Measurements from ENCODE around the gene SPOUT1.
"Not testable (repeated sequence)": the region's sequence is repeated elsewhere in the genome, so short reads cannot be mapped to it uniquely, and the experiment has no call there.

The SPOUT1 gene, protein sequence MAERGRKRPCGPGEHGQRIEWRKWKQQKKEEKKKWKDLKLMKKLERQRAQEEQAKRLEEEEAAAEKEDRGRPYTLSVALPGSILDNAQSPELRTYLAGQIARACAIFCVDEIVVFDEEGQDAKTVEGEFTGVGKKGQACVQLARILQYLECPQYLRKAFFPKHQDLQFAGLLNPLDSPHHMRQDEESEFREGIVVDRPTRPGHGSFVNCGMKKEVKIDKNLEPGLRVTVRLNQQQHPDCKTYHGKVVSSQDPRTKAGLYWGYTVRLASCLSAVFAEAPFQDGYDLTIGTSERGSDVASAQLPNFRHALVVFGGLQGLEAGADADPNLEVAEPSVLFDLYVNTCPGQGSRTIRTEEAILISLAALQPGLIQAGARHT

DNA sequence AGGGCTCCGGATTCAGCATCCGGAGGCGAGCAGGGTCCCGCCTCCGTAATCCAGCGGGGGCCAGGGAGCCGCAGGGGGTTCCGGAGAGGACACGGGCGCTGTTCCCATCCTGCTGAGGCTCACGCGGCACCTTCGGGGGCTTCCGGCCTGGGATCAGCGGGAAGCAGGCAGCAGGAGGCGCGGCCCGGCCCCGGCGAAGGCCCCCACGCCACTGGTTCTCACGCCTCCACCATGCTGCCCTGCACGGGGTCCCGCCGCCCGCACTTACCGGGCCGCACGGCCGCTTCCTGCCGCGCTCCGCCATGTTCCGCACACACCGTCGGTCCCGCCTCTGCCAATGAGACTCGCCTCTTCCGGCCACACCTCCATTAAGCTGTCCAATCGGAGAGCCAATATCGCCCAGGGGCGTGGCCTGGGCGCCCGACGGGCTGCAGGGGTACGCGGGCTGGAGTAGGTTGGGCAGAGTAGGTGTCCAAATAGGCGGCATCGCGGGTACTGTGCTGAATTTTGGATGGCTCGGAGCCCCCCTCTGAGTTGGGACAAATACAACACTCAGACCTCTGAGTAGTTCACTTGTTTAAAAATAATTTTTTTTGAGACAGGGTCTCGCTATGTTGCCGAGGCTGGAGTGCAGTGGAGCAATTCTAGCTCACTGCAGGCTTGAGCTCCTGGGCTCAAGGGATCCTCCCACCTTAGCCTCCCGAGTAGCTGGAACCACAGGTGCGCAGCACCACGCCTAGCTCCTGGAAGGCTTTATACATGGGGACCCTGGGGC lies at the start of gene SPOUT1:
TSS of gene SPOUT1 (minus strand) at position 318 of the 775 bp plus-strand sequence. CDS start at position 304, 14 bp downstream.
- H3K4me3 ChIP-seq, result peak within 1 kb of the TSS; percentile 73 to 98 (median 91)

DNA sequence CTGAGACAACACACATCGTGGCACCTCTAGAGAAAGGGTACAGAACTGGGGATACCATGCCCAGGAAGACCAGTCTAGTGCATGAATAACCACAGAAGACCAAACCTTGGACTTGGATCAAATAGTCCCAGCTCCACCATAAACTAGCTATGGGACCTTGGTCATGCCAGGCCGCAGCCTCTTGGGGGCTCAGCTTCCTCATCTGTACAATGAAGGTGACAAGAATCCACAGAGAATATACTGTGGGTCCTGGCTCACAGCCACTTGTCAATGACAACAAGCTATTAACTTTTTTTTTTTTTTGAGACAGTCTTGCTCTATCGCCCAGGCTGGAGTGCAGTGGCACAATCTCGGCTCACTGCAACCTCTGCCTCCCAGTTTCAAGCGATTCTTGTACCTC lies 48.3 kb upstream of the SPOUT1 start:
- Histone ChIP-seq H3K27ac (no peak overlapping the region), H3K4me3 (no peak overlapping the region)

More for the DNA sequence above, at the start of gene SPOUT1:
- H3K27ac ChIP-seq, result peak within 1 kb of the TSS; percentile 16 to 96 (median 87)

DNA sequence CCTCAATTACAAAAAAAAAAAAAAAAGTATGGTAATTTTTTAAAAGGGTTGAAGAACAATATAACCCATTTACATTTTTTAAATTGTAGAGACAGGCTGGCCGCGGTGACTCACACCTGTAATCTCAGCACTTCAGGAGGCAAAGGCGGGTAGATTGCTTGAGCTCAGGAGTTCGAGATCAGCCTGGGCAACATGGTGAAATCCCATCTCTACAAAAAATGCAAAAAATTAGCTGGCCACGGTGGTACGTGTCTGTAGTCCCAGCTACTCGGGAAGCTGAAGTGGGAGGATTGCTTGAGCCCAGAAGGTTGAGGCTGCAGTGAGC lies 41.3 kb upstream of the SPOUT1 start:
- not testable (repeated sequence) for H3K4me3 ChIP-seq, H3K27ac ChIP-seq

DNA sequence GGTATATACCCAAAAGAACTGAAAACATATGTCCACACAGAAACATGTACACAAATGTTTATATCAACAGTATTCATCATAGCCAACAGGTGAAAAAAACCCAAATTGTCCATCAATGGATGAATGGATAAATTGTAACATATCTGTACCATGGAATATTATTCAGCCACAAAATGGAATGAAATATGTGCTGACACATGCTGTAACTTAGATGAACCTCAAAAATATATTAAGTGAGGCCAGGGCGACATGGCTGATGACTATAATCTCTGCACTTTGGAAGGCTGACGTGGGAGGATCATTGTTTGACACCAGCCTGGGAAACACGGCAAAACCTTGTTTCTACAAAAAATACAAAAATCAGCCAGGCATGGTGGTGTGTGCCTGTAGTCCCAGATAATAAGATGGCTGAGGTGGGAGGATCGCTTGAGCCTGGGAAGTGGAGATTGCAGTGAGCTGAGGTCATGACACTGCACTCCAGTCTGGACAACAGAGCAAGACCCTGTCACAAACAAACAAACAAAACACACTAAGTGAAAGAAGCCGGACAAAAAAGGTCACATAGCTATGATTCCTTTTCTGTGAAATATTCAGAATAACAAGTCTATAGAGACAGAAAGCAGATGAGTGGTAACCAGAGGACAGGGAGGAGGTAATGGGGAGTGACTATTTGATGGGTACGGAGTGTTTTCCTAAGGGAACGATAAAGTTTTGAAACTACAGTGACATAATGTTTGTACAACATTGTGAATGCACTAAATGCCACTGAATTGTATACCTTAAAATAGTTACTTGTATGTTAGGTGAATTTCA lies 40.7 kb upstream of the SPOUT1 start:
- Histone ChIP-seq H3K4me3 (no peak overlapping the region), H3K27ac (no peak overlapping the region)

DNA sequence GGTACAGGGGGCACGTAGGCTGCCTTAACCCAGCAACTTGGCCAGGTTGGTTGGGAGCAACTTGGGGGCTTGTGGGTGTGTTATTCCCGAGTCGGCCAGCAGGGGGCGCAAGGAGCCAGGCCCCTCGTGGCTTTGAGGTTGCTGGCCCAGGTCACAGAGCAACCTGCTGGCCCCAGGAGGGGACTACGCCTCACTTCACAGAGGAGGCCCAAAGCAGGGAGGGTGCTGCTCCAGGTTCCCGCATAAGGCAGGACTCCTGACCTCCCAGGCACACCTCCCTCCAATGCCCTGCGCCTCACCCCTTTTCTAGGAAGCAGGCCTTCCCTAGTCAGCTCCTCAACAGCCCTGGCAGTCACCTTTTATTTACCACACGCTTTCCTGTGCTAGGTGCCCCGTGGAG lies 34.1 kb upstream of the SPOUT1 start:
- Histone ChIP-seq H3K4me3 (no peak overlapping the region), H3K27ac (no peak overlapping the region)

DNA sequence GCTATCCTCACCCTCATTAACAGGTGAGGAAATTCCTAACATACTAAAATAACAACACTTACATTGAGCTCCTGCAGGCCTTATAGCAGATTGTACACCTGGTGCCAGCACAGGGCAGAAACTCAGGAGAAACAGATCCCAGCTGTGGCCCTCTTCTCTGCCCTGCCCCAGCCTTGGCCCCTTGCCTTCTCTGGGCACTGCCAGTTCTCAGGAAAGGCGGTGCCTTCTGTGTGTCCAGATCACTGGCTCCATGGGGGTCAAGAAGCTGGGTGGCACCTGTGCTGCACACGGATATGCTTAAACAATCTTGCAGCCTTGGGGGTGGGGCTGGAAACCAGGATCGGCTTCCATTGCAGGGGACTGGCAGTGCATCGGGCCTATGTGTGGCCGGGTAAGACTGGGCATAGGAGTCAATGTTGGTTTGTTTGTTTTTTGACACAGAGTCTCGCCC lies 32.8 kb upstream of the SPOUT1 start:
- H3K27ac ChIP-seq, result peak overlapping the region in 1 of 21 experiments; percentile 3
- H3K4me3 ChIP-seq, result no peak overlapping the region

DNA sequence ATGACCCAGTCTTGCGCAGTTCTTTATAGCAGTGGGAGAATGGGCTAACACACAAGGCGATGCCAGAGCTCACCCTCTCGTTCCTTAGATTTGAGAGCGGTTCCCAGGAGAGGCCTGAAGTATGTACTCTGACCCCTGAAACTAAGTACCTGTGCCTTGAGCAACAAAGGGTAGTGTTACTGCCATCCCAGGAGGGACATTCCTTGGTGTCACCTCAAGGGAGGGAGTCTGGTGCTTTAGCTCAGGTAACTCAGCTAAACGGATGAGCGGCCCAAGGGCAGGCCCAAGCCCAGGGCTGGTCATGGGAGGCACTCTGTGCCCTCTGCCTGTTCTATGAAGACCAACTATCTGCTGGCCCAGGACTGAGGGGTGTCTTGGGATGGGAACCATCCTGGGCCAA lies 31.9 kb upstream of the SPOUT1 start:
- H3K27ac ChIP-seq, result peak overlapping the region in 1 of 21 experiments; percentile 24
- no peak overlapping the region for H3K4me3 ChIP-seq

DNA sequence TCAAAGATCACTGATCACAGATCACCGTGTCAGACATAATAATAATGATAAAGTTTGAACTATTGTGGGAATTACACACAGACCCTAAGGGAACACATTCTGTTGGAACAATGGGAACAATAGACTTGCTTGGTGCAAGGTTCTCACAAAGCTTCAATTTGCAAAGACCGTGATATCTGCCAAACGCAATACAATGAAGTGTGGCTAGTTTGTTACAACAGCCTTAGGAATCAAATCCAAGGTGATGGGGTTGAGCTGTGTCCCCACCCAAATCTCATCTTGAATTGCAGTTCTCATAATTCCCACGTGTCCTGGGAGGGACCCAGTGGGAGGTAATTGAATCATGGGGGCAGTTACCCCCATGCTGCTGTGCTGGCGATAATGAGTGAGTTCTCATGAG lies 31.3 kb upstream of the SPOUT1 start:
- no peak overlapping the region for H3K4me3 ChIP-seq
- peak overlapping the region in 3 of 21 experiments; percentile 9 to 49 (median 45) for H3K27ac ChIP-seq

DNA sequence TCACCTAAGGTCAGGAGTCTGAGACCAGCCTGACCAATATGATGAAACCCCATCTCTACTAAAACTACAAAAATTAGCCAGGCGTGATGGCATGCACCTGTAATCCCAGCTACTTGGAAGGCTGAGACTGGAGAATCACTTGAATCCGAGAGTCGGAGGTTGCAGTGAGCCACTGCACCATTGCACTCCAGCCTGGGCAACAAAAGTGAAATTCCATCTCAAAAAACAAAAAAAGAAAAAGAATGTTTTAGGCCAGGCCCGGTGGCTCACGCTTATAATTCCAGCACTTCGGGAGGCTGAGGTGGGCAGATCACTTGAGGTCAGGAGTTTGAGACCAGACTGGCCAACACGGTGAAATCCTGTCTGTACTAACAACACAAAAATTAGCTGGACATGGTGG lies 28.9 kb upstream of the SPOUT1 start:
- H3K27ac ChIP-seq, H3K4me3 ChIP-seq: not testable (repeated sequence)

DNA sequence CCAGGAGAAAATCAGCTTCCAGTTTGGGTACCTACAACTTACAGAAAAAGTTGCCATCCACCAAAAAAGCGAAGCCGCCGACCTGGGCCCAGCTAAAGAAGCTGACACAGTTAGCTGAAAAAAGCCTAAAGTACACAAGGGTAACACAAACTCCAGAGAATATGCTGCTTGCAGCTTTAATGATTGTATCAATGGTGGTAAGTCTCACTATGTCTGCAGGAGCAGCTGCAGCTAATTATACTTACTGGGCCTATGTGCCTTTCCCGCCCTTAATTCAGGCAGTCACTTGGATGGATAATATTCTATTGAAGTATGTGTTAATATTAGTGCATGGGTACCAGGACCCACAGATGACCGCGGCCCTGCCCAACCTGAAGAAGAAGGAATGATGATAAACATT lies 24.9 kb upstream of the SPOUT1 start:
- not testable (repeated sequence) for H3K27ac ChIP-seq, H3K4me3 ChIP-seq

DNA sequence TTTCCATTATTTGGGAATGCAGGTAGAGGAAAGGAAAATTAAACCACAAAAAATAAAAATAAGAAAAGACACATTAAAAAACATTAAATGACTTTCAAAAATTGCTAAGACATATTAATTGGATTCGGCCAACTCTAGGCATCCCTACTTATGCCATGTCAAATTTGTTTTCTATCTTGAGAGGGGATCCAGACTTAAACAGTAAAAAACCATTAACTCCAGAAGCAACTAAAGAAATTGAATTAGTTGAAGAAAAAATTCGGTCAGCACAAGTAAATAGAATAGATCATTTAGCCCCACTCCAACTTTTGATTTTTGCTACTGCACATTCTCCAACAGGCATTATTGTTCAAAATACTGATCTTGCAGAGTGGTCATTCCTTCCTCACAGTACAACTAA lies 23.1 kb upstream of the SPOUT1 start:
- H3K4me3 ChIP-seq, H3K27ac ChIP-seq: not testable (repeated sequence)

DNA sequence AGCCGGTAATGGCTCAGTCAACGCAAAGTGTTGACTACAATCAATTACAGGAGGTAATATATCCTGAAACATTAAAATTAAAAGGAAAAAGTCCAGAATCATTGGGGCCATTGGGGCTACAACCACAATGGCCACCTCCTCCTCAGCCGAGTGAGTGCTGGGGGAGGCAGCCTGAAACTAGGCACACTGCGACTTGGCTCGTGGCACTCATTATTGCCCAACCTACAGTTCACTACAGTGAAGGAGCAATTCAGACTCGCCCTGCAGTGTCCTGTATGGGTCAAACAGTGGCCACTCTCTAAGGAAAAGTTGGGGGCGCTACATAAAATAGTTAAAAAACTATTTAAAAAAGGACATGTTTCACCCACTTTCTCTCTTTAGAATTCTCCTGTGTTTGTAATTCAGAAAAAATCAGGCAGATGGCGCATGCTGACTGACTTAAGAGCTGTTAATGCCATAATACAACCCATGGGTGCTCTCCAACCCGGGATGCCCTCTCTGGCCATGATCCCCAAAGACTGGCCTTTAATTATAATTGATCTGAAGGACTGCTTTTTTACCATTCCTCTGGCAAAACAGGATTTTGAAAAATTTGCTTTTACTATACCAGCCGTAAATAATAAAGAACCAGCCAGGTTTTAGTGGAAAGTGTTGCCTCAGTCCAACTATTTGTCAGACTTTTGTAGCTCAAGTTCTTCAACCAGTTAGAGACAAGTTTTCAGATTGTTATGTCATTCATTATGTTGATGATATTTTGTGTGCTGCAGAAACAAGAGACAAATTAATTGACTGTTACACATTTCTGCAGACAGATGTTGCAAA lies 22.4 kb upstream of the SPOUT1 start:
- H3K27ac ChIP-seq, H3K4me3 ChIP-seq: not testable (repeated sequence)

DNA sequence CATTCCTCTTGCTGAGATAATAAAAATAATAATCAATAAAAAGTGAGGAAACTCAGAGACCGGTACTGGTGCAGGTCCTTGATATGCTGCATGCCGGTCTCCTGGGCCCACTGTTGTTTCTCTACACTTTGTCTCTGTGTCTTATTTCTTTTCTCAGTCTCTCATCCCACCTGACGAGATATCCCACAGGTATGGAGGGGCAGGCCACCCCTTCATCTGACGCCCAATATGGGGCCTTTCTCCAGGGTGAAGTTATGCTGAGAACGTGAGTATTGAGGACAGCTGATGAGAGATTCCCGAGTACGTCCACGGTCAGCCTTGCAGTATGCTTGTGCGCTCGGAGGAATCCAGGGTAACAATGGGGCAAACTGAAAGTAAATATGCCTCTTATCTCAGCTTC lies 21.4 kb upstream of the SPOUT1 start:
- H3K4me3 ChIP-seq, H3K27ac ChIP-seq: not testable (repeated sequence)

DNA sequence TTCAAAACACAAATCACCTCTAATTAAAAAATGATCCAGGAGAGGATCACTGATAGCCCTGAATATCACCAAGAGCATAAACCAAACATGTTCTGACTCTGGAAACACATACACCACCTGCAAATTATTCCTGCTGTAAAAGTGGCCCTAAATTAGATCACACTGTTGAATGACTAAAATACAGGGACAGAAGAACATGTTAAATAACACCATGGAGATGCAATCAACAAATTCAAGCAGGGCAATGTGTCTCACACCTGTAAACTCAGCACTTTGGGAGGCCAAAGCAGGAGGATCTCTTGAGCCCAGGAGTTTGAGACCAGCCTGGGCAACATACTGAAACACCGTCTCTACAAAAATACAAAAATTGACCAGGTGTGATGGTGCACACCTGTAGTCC lies 18.2 kb upstream of the SPOUT1 start:
- Histone ChIP-seq H3K27ac (no peak overlapping the region), H3K4me3 (no peak overlapping the region)

DNA sequence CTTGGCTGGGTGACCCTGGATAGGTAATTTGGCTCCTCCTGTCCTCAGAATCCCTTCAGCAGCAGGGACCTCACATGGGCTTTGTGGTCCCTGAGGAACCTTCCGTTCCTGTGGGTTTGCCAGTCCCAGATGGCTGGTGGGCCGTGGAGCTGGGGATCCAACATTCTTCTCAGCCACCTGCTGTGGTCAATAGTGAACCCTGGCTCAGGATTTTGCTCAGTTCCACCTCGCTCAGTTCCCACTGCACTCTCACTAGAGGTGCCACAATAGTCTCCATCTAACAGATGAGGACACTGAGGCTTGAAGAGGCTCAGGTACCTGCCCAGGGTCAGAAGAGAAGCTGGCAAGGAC lies 17.1 kb upstream of the SPOUT1 start:
- H3K27ac ChIP-seq, result no peak overlapping the region
- H3K4me3 ChIP-seq, result no peak overlapping the region

DNA sequence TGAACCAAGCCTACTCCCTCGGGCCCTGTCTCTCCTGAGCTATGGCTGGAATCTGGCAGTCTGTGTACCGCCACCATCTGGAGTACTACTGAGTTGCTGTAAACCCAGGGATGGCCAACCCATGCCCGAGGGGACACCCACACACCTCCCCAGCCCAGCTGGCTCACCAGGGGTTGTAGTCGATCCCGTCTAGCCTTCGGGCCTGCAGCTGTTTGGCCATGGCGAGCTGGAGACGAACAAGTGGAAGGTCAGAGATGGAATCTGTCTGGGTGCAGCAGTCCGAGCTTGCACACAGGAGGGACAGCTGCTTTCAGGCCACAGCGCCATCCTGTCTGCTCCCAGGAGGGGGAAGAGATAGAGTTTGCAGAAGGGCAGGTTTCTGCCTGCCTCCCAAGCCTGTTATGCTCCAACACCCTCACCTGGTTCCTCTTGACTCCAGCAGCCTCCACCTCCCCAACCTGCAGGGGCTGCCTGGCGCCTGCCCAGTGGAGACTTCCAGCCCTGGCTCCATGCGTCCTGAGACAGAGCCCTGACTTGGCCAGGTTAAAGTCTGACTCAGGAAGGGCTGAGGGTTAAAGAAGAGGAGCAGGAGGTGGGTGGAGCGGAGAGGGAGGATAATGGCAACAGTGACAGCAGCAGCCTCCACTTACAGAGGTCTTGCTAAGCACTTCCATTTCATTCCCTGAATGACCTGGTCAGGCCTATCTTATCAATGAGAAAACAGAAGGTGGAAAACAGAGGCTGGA lies 15.8 kb upstream of the SPOUT1 start:
- peak overlapping the region in 1 of 7 experiments; percentile 7 for H3K4me3 ChIP-seq
- H3K27ac ChIP-seq, result peak overlapping the region in 8 of 21 experiments; percentile 1 to 59 (median 26)

DNA sequence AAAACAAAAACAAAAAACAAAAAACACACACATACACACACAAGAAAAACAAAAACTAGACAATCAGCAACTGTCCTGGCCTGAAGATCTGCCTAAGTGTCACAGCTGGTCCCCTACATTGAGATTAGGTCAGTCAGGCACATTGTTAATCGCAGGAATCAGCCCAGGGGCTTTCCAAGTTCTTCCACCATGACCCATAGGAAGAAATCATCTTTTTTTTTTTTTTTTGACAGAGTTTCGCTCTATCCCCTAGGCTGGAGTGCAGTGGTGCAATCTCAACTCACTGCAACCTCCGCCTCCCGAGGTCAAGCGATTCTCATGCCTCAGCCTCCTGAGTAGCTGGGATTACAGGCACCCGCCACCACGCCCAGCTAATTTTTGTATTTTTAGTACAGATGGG lies 13.6 kb upstream of the SPOUT1 start:
- H3K4me3 ChIP-seq, H3K27ac ChIP-seq: not testable (repeated sequence)

DNA sequence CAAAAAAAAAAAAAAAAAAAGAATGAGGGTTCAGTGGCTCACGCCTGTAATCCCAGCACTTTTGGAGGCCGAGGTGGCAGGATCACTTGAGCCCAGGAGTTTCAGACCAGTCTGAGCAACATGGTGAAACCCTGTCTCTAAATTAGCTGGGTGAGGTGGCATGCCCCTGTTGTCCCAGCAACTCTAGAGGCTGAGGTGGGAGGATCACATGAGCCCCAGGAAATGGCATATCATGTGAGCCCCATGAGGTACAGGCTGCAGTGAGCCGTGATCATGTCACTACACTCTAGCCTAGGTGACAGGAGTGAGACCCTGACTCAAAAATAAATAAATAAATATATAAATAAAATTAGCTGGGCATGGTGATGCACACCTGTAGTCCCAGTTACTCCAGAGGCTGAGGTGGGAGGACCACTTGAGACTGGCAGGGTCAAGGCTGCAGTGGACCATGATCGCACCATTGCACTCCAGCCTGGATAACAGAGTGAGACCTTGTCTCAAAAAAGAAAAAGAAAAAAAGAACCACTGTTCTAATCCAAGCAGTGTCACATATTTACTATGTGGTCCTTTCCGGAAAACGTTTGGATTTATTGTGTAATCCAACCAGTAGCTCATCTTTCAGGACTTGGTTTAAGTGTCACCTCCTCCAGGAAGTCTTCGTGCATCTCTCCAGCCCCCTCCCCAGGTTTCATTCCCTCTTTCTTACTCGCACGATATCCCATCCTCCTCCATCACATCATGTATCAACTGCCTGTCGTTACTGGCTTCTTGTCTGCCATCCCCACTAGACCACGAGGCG lies 12.3 kb upstream of the SPOUT1 start:
- Histone ChIP-seq H3K27ac (no peak overlapping the region), H3K4me3 (no peak overlapping the region)
